Body of pancreas (tissue), 4 donors: ENCODE measurements around the gene DST.

Source experiments
- POLR2A ChIP-seq, 3 donors: fragments of 450-650 bp; IDR thresholded peaks; one replicate each; pipeline ENCODE4 v1.6.1; 2016; ENCODE audit warnings: antibody characterized with exemption in 3 of 3, mild to moderate bottlenecking in 2 of 3
- TF ChIP-seq, protein P1 (sequence below), 7 experiments: fragments of 450-650 bp in 4 of 7; fragments of 200-600 bp in 3 of 7; sonication (generic) in 3 of 7; IDR thresholded peaks; one replicate each; pipeline ENCODE4 v1.5.1; 2016 to 2019; ENCODE audit warnings: antibody characterized with exemption in 7 of 7

DNA sequence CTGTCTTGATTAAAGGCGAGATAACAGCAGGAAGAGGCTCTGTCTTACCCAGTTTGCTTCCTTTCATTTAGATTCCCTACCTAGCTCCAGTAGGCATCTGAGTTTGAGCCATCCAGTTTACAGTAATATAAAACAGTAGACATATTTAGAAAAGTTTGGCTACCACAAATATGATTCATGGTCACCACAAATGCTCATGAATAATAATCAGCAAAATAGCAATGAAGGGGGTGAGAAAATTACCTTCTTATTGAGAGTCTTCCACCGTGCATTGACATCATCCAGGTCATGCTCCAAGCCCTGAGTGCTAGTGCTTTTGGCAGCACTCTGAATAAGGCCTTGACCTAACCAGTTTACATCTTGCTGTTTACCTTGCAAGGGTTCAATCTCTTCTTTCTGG is 106.2 kb downstream of the DST start:
- no peak for TF ChIP-seq POLR2A (IDR thresholded peaks at IDR 0.05)
- TF ChIP-seq, protein P1, sequence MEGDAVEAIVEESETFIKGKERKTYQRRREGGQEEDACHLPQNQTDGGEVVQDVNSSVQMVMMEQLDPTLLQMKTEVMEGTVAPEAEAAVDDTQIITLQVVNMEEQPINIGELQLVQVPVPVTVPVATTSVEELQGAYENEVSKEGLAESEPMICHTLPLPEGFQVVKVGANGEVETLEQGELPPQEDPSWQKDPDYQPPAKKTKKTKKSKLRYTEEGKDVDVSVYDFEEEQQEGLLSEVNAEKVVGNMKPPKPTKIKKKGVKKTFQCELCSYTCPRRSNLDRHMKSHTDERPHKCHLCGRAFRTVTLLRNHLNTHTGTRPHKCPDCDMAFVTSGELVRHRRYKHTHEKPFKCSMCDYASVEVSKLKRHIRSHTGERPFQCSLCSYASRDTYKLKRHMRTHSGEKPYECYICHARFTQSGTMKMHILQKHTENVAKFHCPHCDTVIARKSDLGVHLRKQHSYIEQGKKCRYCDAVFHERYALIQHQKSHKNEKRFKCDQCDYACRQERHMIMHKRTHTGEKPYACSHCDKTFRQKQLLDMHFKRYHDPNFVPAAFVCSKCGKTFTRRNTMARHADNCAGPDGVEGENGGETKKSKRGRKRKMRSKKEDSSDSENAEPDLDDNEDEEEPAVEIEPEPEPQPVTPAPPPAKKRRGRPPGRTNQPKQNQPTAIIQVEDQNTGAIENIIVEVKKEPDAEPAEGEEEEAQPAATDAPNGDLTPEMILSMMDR (IDR thresholded peaks at IDR 0.05) = no peak
